Measurements from ENCODE around the gene C3orf62.

Gene C3orf62

DNA sequence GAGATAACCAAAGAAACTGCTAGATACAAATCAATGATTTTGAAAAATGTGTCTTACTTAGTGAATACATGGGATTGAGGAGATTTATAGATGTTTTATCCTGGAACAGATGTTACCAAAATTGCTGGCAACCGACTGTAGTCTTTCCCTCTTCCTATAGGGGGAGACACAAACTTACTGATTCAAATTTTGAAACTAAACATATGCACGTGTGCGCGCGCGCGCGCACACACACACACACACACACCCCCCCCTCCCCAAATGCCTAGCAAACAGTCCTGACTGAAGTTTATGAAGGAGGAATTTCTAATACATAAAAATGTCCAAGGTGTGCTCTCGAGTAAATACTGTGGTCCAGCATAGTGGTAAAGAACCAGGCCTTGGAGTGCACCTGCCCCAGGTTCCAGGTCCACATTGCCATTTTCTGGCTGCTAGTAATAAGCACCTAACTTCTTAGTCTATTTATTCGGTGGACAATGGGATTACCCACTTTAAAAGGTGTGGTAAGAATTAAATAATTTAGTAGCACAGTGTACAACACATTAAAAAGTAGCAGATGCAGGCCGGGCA is 18.5 kb upstream of the C3orf62 start:
- ChIA-PET CTCF (interaction anchor here (1.3 to 1.5 kb wide), 3 partner anchors 13 to 125 kb away, joined by 3 to 6 read pairs (median 4); no protein-coding TSS in a partner anchor), POLR2A (no interaction called here)
- DNase-seq (ENCODE audit: extremely low spot score), result peak; percentile 43
- TF ChIP-seq, protein P1, sequence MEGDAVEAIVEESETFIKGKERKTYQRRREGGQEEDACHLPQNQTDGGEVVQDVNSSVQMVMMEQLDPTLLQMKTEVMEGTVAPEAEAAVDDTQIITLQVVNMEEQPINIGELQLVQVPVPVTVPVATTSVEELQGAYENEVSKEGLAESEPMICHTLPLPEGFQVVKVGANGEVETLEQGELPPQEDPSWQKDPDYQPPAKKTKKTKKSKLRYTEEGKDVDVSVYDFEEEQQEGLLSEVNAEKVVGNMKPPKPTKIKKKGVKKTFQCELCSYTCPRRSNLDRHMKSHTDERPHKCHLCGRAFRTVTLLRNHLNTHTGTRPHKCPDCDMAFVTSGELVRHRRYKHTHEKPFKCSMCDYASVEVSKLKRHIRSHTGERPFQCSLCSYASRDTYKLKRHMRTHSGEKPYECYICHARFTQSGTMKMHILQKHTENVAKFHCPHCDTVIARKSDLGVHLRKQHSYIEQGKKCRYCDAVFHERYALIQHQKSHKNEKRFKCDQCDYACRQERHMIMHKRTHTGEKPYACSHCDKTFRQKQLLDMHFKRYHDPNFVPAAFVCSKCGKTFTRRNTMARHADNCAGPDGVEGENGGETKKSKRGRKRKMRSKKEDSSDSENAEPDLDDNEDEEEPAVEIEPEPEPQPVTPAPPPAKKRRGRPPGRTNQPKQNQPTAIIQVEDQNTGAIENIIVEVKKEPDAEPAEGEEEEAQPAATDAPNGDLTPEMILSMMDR (IDR thresholded peaks at IDR 0.05; ENCODE audit: control extremely low read depth, extremely low read depth, low read depth, missing control alignments), result peak; percentile 50

DNA sequence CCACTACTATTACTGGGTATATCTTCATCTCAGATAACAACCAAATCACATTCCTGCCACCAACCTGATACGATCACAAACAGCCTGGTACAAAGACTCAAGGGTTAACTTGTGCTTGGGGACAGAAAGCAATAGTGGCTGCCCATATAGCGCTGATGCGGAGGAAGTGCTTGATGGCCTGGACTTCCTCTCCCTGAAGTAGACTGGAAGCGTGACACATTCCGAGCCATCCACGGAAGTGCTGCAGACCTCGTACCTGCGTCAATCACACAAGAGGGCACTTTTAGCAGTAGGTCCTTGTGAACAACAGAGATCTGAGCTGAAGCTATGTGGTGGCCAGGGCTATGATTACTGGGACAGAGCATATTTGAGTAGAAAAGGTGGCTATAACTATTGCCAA is 17.3 kb upstream of the C3orf62 start:
- ChIA-PET CTCF (interaction anchor here (1.1 to 1.3 kb wide), 2 partner anchors 16 to 19 kb away, joined by 3 to 4 read pairs; no protein-coding TSS in a partner anchor), POLR2A (no interaction called here)
- no peak for DNase-seq (ENCODE audit: extremely low spot score)
- TF ChIP-seq, protein P1 (IDR thresholded peaks at IDR 0.05; ENCODE audit: control extremely low read depth, extremely low read depth, low read depth, missing control alignments), result no peak

DNA sequence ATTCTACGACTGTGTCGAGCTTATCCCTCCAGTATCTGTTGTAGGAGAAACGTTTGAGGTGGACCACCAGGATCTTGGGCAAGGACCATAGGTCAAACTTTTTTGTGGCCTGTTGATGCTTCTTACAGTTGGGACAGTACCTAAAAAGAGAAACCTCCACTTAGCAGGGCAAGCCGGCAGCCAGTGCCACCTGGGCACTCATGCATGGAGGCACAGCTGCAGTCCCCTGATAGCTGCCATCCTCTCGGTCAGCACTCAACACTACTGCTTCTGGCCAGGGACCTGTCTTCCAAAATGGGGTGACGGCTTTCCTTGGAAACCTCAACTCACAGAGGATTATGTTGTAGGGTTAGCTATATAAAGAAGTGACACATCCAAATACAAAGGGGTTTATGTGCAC is 7.0 kb upstream of the C3orf62 start:
- POLR2A ChIA-PET, result no interaction called here
- DNase-seq (ENCODE audit: extremely low spot score), result no peak
- CTCF ChIA-PET, result interaction anchor here (1.2 kb wide), 1 partner anchor 165 kb away, joined by 3 read pairs; no protein-coding TSS in a partner anchor

DNA sequence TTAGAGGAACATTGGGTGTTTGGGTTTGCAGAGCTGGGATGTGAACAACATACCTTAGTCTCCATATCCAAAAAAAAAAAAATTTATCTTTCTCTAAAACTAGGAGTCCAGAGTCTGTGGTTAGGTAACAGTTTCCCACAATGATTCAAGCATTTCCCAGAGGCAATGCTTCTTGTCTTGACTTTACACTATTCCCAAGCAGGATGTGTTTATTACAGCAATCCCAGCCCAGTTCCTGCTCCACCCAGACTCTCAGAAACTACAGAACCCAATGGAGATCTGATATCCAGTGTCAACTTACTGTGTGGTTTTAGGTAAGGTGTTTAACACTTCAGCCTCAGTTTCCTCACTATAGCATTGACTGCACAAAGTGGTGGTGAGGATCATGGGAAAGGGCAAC is 2.3 kb upstream of the C3orf62 start:
- TF ChIP-seq, protein P1 (IDR thresholded peaks at IDR 0.05; ENCODE audit: control extremely low read depth, extremely low read depth, low read depth, missing control alignments), result no peak
- ChIA-PET CTCF (interaction anchor here (0.9 to 2.7 kb wide), 5 partner anchors 15 to 170 kb away, joined by 3 to 7 read pairs (median 6); partner anchors contain the start of genes KLHDC8B and USP4), POLR2A (interaction anchor here (1.0 kb wide), 1 partner anchor 38 kb away, joined by 3 read pairs; no protein-coding TSS in a partner anchor)
- DNase-seq (ENCODE audit: extremely low spot score), result no peak

More for the DNA sequence above, 7.0 kb upstream of the C3orf62 start:
- TF ChIP-seq, protein P1 (IDR thresholded peaks at IDR 0.05; ENCODE audit: control extremely low read depth, extremely low read depth, low read depth, missing control alignments), result no peak

DNA sequence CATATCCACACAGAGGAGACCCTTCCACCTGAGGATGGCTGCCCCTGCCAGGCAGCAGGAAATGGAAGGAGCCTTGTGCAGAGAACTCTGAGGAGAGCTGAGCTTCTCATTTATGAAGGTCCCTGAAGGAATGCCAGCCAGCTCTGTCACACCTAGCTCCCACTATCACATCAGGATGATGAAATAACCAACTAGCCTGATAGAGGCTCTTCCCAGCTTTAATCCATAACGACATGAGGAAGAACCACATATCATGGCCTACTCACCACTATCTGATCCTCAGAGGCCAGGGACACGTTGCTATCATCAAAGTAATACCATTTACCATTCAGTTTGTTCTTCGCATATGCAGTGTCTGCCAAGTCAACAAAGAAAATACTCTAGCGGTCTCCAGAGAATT is 1.5 kb upstream of the C3orf62 start:
- DNase-seq (ENCODE audit: extremely low spot score), result no peak
- CTCF ChIA-PET, result interaction anchor here (0.9 to 2.7 kb wide), 6 partner anchors 16 to 170 kb away, joined by 3 to 7 read pairs (median 4); partner anchors contain the start of genes KLHDC8B and USP4
- TF ChIP-seq, protein P1 (IDR thresholded peaks at IDR 0.05; ENCODE audit: control extremely low read depth, extremely low read depth, low read depth, missing control alignments), result no peak
- POLR2A ChIA-PET, result interaction anchor here (0.6 to 1.2 kb wide), 3 partner anchors 37 to 67 kb away, joined by 3 read pairs; no protein-coding TSS in a partner anchor

DNA sequence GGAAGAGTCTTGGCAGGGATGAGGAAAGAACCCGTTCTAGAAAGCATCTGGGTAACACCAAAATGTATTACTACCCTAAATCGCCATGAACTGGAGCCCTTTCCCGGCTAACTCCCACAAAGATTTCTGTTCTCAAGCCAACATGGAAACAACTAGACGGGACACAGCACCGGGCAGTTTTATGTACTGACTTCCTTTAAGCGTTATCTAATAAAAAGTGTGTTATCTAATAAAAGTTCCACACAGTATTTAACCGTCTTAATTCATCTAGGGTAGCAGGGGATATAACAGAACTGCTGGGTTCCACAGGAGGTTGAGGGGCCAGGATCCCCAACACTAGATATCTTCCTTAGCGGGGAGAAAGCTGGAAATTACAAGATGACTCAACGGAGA is 347 bp upstream of the C3orf62 start:
- ChIA-PET CTCF (interaction anchor here (0.9 to 2.7 kb wide), 4 partner anchors 19 to 106 kb away, joined by 3 to 7 read pairs (median 4); partner anchors contain the start of genes KLHDC8B and USP4), POLR2A (interaction anchor here (1.2 kb wide), 1 partner anchor 60 kb away, joined by 3 read pairs; no protein-coding TSS in a partner anchor)
- TF ChIP-seq, protein P1 (IDR thresholded peaks at IDR 0.05; ENCODE audit: control extremely low read depth, extremely low read depth, low read depth, missing control alignments), result no peak
- DNase-seq (ENCODE audit: extremely low spot score), result no peak

All from GM10248 (cell line).